Fibroblast of skin of right biceps (primary cell): ENCODE results near the gene EP400.
"Not testable (repeated sequence)": the region's sequence is repeated elsewhere in the genome, so short reads cannot be mapped to it uniquely, and the experiment has no call there.

Experiments
- DNase-seq: peaks from one replicate; pipeline ENCODE4 v3.0.0-alpha.2; 2013

Gene EP400

DNA sequence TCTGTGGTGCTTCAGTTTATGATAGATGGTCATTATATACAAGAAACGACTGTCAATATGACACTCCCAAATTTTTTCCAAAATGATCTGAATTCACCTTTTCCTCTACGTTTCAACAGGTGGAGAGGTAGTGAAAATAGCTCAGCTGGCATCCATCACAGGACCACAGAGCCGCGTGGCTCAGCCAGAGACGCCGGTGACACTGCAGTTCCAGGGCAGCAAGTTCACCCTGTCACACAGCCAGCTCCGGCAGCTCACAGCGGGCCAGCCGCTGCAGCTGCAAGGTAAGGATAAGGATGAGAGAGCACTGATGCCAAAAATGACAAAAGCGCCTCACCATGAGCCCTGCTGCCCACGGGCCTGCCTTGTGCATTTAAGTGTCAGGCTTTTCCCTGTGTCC lies 73.9 kb downstream of the EP400 start:
- no peak for DNase-seq

DNA sequence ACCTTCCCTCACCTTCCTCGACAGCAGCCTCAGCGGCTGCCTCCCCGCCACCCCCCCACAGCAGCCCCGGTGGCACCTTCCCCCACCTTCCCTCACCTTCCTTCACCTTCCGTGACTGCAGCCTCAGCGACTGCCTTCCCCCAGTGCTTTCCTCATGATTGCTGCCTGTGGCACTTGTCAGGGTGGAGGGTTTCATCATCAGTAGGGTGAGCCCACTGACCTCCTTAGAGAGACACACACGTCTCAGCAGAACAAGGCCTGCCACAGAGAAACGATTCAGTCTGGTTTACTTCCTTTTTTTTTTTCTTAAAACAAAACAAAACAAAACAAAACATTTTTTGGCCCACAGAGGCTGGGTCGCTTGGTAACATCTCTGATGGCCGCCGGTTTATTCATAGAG lies 75.0 kb downstream of the EP400 start:
- no peak for DNase-seq

DNA sequence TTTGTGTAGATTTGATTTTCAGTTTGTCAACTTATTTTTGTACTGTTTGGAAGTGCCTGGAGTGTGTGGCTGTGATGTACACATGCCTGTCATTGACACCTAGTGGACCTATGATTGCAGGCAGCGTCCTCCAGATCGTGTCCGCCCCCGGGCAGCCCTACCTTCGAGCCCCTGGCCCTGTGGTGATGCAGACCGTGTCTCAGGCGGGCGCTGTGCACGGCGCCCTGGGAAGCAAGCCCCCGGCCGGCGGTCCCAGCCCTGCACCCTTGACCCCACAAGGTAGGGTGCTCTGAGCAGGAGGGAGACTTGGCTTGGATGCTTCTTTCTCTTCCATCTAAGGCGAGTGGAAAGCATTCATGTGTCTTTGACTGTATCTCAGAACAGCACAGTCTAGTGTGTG lies 75.8 kb downstream of the EP400 start:
- no peak for DNase-seq

DNA sequence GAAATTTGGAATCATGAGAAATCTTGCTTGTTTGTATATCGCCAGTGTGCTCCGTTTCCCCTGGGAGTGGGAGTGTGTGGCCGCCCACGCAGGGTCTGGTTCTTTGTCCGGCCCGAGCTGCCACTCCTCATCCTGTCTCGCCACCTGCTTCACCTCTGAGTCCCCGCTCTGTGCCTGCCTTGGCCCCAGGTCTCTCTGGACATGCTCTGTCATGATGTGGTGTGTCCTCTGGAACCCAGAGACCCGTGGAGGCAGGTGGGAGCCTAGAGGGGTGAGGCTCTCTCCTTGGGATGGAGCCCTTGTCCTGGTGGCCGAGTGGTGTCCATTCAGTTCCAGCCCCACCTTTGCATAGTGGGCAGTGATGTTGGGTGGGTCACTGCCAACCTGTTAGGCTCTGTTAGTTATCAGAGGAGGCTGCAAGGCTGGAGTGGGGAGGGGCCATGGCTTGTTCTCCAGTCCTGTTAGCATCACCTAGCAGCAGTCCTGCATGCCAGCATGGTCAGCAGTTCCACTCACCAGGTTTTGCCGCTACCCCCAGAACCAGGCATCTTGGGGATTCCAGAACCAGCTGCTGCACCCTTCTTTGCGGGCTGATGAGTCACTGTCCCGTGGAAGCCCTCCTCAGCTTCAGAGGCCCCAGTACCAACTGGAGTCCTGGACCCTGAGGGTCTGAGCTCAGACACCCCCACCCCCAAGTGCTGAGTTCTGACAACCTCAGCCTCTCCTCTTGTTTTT lies 76.5 kb downstream of the EP400 start:
- no peak for DNase-seq

DNA sequence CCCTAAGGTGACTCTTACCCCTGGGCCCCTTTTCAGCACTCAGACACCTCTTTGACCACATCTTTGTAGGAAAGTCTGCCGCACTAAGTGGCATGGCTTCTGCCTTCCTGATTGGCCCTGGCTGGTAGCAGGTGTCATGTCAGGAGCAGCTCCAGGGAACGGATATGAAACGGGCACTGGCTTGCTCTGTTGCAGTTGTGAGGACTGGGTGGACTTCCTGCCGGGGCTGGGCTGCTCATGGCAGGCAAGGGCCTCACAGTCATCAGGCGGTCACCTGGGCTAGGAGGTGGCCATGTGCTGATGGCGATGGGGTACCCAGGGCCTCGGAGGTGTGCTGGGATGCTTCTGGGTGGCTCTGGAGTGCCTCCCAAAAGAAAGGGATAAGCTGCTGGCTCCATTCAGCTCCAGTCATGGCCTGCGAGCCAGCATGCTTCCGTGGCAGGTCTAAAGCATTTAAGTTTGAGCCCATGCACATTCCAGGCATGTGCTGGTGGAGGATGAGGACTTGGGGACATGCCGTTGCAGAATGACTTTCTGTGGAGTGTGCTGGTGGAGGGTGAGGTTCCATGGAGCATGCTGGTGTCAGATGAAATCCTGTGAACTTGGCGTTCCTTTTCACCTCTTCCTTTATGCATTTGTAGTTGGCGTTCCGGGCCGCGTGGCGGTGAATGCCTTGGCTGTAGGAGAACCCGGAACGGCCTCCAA lies 77.2 kb downstream of the EP400 start:
- no peak for DNase-seq

DNA sequence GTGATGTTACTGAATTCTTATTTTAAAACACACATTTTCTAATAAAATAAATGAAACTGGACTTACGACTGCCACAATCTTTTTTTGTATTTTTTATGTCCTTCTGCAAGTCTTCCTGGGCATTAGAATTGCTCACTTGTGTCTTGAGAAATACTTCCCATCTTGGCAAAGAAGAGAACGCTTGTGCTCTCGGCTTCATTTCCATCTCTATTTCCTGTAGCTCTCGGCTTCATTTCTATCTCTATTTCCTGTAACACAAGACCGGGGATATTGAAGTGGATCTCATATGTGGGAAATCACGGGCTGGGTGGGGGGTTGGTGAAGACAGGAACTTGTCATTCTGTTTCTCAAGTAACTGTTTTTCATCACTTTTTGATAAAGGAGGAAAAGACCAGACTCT lies 77.9 kb downstream of the EP400 start:
- DNase-seq: no peak

DNA sequence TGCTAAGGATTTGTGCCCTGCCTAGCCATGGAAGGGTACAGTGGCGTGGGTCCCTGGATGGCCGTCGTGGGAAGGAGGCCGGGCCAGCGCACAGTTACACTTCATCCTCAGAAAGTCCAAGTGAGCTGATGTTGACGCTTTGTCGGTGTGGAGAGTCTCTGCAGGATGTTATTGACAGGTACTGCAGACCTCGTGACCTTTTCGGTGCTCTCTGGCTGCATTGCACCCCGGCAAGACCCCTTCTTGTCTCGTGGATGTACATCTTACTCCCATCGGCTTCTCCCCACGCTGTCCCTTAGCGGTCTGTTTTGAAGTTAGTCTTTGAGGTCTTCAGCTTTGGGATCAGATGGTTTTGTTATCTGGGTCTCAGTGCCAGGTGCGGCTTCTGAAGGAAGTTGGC lies 78.4 kb downstream of the EP400 start:
- DNase-seq: no peak

DNA sequence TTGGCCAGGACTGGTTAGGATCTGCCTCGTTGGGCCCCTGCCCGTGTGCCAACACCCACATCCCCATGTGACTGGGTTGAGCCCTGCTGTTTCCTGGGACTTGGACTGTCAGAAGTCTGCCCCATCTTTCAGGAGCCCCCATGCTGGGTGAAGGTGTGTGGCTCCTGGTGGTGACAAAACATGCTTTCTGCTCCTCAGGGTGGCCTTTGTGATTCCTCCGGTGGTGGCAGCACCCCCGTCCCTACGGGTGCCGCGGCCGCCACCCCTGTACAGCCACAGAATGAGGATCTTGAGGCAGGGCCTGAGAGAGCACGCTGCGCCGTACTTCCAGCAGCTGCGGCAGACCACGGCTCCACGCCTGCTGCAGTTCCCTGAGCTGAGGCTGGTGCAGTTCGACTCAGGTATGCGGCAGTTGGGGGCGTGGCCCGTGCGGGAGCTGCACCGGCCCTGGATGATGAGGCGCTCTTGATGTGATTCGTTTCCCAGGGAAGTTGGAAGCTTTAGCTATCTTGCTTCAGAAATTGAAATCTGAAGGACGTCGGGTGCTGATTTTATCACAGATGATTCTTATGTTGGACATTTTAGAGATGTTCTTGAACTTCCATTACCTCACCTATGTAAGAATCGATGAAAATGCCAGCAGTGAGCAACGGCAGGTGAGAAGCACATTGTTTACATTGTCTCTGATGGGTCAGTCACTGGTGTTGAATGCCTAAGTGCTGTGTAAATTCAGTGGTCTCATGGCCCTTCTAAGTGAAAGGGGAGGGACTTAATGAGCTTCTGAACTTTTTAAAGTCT lies 80.0 kb downstream of the EP400 start:
- no peak for DNase-seq

DNA sequence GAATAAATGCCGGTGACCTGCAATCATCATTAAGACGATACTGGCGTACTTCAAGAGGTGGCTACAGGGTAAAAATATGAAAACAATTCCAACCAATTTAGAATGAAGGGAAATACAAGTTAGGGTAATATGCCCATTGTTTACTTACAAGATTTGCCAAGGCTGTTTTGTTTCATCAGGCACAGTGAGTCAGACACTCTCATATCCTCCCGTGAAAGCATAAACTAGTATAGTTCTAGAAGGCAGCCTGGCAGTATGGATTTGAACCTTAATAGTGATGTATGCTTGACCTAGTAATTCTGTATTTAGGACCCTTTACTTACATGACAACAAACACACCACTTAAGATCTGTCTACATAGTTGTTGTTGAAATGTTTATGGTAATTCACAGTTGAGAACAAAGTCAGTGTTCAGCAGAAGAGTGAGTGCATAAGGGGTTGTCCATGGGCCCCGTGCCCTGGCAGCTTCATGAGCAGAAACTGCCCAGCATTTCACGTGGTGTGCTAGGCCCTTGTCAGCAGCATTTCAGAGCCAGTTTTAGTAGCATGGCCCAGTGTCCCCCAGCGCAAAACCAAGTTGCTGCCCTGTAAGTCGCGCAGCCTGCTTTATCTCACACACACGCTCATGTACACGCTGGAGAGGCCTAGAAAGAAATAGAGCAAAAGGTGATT lies 80.8 kb downstream of the EP400 start:
- DNase-seq: no peak

DNA sequence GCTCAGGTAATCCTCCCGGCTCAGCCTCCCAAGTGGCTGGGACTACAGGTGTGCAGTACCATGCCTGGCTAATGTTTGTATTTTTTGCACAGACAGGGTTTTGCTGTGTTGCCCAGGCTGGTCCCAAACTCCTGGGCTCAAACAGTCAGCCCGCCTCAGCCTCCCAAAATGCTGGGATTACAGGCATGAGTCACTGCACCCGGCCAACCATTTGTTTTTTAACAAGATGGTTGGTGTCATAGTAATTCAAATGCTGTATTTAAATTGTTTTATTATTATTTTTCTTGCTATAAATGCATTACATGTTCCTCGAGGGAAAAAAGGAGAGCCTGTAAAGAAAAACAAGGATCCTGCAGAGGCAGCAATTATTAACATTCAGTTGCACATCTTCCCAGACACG lies 83.9 kb downstream of the EP400 start:
- no peak for DNase-seq

DNA sequence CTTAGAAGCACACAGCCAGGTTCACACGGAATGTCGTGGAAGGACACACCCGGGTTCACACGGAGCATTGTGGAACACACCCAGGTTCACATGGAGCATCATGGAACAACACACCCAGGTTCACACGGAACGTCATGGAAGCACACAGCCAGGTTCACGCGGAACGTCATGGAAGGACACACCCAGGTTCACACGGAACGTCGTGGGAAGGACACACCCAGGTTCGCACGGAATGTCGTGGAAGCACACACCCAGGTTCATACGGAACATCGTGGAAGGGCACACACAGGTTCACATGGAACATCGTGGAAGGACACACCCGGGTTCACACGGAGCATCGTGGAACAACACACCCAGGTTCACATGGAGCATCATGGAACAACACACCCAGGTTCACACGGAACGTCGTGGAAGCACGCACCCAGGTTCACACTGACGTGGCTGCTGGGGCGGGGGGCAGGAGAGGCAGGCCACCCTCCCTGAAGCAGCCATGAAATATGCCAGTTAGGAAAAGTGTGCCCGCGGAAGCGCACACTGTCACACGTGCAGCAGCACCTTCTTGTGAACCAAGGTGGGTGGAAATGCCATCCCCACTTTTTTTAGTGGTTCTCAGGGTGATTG lies 86.4 kb downstream of the EP400 start:
- DNase-seq: no peak

DNA sequence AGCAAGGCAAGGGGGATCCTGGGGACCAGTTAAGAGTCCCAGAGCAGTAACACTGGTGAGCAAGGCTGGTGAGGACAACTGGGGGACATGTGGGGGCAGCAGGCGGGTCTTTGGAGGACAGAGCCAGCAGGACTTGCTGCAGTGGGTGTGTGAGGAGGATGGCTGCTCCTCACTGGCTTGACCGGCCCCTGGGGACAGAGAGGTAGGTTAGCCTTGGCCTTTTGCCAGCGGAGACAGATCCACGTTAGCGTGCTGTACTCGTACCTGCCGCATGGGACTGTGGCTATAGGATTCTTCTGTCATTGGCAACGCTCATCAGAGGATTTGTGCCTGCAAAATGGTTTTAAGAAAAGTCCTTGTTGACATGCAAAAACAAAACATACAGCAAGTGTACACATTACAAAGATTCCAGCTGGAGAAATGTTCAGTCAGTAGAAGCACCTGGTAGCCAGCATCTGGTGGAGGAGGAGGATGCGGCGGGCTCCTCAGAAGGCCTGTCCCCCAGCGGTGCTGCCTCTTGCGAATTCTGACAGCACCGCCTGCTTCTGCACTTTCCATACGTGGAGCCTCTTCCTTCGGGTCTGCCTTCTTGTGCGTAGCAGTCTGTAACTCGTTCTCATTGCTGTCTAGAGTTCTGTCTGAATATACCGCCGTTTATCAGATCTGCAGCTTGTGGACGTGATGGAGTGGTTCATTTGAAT lies 91.3 kb downstream of the EP400 start:
- no peak for DNase-seq

DNA sequence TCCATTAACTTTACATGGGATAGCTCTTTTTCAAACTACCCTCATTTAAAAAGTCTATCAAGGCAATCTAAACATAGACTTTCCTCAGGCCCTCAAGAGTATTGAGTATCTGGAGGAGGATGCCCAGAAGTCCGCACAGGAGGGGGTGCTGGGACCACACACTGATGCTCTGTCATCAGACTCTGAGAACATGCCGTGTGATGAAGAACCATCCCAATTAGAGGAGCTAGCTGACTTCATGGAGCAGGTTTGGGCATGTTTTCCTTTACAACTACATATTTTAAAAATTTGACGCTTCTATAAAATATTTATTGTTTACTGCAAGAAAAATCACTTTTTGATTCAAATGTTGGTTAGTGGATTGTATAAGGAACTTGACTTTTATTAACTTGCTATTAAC lies 93.5 kb downstream of the EP400 start:
- no peak for DNase-seq

DNA sequence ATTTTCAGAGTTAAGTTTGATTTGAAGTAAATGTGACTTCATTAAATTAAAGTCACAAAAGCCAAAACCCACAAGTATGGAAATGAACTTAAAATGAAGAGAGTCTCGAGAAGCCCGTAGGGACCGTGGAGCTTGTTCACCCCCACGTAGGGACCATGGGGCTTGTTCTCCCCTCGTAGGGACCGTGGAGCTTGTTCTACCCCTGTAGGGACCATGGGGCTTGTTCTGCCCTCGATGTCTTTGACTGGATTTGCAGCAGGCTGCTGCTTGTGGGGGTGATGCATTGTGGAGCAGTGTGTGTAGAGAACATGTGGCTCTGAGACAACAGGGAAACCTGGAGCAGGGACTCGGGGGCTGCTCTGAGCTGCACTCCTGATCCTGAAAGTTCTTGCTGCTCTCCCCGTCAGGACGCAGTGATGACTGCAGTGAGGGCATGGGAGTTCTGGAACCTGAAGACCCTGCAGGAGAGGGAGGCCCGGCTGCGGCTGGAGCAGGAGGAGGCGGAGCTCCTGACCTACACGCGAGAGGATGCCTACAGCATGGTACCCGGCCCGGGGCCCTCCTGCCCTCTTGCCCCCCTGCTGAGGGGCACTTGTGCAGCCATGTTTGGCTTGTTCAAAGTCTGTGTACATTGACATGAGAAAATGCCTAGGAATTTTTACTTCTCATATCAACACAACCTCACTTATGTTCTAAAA lies 94.2 kb downstream of the EP400 start:
- no peak for DNase-seq

DNA sequence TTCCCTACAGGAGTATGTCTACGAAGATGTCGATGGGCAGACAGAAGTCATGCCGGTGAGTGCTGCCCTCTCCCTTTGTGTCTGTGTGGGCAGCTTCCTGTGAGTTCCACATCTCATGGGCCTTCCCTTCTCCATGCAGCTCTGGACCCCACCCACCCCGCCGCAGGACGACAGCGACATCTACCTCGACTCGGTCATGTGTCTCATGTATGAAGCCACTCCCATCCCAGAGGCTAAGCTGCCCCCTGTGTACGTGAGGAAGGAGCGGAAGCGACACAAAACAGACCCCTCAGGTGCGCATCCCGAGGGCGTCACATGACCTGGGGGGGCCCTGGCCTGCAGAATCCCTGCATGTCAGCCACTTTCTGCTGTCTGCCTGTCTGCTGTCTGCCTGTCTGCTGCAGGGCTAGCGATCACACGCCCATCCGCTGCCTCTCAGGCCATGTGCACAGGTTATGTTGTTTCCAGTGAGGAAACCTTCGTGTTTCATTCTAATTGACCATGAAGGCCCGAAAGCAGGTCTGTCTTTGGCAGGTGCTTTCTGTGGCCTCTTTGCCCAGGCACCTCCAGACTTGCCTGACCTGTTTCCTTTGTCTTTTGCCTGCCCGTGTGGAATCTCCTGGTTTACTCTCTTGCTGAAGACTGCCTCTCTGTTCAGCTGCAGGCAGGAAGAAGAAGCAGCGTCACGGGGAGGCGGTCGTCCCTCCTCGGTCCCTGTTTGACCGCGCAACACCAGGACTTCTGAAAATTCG lies 95.1 kb downstream of the EP400 start:
- no peak for DNase-seq

DNA sequence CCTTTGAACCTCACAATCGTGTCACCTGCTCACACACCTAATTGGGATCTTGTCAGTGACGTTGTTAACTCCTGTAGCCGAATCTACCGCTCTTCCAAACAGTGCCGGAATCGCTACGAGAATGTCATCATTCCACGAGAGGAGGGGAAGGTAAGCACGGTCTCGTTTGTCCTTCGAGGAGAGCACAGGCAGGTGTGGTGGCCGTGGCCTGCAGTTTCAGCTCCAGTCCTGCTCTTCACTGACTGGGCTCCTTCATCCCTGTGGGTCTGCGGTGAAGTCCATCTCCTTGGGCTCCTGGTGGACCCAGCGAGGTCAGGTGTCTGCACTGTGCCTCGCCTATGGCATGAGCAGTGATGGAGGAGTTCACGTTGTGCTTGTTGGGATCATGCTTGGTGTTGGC lies 96.0 kb downstream of the EP400 start:
- DNase-seq: no peak

DNA sequence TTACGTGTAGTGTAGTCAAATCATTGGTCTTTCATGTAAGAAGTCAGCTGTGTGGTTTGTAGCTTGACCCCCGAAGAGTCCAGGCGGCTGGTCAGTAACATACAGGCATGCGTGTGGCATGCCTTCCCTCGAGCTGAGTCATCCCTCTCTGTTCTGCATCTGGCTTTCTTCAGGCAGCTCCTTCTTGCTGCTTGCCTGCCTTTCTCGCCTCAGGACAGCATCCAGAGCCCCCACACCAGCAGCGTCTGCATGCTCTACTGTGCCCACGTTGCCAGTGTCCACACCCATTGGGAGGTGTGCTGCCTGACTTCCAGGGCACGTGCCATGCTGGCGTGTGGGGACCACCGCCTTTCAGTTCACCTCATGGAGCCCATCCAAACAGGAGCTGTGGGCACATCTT lies 96.8 kb downstream of the EP400 start:
- DNase-seq: peak; percentile 28

DNA sequence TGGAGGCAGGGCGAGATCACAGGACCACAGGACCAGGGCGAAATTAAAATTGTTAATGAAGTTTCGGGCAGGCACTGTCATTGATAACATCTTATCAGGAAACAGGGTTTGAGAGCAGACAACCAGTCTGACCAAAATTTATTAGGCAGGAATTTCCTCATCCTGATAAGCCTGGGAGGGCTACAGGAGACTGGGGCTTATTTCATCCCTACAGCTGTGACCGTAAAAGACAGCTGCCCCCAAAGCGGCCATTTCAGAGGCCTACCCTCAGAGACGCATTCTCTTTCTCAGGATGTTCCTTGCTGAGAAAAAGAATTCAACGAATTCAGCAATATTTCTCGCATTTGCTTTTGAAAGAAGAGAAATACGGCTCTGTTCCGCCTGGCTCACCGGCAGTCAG lies 97.9 kb downstream of the EP400 start:
- DNase-seq: not testable (repeated sequence)

DNA sequence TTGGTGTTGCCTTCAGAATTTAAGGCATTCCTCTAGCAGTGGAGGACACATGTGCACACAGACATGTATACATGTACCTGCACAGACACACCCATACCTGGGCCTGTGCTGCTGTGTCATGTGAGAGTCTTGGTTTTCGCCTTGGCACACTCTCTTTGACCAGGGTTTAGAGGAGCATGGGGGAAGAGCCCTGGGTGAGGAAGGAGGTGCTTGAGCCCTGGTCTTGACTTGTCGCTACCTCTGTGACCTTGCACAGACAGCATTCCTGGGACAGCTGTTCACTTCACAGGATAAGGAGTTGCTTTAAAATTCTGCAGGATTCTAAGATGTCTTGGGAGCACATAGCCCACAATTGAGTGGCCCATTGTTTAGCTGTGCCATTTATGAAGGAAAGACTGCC lies 99.7 kb downstream of the EP400 start:
- DNase-seq: no peak

DNA sequence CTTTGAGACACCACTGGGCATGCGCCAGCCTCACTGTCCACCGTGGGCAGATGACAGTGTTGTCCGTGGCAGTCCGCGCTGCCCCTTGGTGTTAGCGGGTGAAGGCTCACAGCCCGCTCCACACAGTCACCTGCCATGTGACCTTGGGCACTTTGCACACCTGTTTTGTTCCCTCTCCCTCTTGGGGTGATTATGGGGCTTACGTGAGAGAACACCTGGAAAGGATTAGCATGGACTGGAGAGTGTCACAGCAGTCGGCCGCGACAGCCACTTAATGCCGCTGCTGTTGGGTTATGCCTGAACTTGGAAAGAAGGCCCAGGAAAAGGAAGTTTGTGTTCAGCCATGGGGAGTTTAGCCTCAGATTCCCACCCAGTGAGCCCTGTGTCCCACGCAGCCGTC lies 100.1 kb downstream of the EP400 start:
- DNase-seq: no peak

DNA sequence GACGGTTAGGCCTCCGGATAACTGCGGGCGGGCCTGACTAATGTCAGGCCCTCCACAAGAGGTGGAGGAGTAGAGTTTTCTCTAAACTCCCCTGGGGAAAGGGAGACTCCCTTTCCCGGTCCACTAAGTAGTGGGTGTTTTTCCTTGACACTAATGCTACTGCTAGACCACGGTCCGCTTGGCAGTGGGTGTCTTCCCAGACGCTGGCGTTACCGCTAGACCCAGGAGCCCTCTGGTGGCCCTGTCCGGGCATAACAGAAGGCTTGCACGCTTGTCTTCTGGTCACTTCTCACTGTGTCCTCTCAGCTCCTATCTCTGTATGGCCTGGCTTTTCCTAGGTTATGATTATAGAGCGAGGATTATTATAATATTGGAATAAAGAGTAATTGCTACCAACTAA lies 102.0 kb downstream of the EP400 start:
- DNase-seq: peak; percentile 19
